Measurements from ENCODE around the gene CREB5.
A peak's percentile ranks its signal among the peaks of the same experiment; 100 is the strongest.
"Not testable (repeated sequence)": the region's sequence is repeated elsewhere in the genome, so short reads cannot be mapped to it uniquely, and the experiment has no call there.

Gene CREB5

DNA sequence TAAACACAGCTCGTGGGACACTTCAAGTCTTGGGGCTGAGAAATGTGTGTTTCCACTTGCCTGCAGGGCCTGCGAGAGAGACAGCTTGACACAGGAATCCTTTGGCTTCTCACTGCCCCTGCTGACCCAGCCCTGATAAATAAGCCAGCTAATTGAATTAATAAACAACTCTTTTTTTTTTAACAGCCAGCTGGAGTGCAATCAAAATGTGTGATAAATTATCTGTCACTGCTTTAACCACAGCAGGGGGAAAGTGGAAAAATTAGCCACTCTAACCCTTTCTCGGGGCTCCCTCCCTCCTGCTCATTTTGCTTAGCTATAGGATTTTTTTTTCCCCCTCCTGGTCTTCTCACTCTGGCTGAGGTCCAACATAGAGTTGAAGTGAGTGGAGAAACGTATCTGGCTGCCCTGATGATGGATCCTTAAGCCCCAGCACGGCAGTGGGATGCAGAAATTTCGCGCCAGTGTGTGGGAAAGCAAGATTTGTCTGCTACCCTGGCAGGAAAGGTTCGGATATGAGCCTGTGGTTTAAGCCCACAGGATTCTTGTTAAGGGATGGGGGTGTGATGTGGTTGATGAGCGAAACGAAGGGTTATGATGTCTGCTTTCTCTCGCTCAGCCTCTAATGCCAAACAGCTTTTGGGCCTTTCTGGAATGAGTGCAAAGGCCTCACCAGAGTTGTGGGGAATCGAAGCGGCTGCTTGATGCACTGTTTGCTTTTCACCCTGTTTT, 372.0 kb downstream of the CREB5 start:
- no peak for DNase-seq (ENCODE audit: low read depth)

DNA sequence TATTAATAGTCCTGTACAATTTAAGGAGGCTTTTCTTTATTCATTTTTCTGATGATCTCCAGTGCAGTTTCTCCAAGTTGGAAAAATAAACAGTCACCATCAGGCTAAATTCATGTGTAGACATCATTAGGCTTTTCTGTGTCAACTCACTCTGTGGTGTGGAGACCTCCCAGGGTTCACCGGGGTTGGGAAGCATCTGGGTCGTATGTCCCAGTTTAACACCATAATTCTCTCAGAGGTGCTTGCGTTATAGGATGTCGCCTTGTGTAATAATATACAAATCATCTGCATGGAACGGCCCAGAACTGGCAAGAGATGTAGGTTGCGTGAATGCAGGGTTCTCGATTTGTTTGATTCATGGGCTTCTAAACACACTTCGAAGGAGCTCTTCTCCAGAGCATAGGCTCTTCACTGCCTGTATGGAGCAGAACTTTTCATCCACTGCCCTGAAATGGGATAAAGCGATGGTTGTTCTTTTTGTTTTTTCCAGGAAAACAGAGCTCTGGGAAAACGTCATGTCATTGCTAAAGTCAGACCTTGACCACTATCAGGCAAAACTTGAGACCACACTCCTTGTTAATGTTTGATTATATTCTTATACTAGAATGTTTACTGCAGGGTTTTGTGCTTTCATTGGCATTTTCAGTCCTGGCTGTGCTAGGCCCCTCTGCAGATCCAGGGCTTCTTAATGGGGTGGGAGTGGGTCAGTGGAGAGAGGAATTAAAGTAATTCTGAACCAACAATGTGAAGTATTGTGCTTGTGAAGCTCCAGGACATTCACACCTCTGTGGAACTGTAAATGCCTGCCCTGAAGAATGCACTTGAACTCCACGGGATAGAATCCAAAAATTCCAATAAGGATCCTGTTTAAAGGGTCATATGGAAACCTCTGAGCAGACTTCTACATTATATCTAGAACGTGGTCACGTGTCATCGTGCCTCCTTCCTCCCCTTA, 373.0 kb downstream of the CREB5 start:
- no peak for DNase-seq (ENCODE audit: low read depth)

DNA sequence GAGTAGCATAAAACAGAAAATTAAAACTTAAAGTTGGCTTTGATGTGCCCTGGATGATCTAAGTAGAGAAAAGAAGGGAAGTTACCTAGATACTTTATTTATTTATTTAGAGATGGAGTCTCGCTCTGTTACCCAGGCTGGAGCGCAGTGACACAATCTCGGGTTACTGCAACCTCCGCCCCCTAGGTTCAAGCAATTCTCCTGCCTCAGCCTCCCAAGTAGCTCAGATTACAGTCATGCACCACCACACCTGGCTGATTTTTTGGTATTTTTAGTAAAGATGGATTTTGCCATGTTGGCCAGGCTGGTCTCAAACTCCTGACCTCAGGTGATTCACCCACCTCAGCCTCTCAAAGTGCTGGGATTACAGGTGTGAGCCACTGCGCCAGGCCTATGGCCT, 373.8 kb downstream of the CREB5 start:
- DNase-seq (ENCODE audit: low read depth), result not testable (repeated sequence)

GRCh38 chr7:28787106-28787505, 374.8 kb downstream of the CREB5 start:
- no peak for DNase-seq (ENCODE audit: low read depth)

DNA sequence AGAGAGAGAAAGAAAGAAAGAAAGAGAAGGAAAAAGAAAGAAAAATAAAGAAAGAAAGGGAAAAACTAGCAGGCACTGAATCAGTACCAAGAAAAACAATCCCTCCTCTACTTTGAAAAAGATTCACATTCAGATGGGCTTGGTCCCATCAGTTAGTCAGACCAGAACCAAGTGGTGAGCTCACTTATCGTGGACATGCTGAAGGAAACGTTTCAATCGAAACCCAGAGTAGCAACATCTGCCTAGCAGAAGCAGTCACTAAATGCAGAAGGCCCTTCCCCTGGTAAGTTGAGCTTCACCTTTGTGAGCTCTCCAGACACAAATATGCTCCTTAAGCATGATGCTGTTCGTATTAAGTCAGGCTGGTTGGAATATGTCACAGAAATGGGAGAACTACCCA, 378.1 kb downstream of the CREB5 start:
- DNase-seq (ENCODE audit: low read depth), result no peak

- DNase-seq (ENCODE audit: low read depth), result no peak
Measured at GRCh38 chr7:28792858-28793257, 380.5 kb downstream of the CREB5 start.

GRCh38 chr7:28793381-28794085, 381.2 kb downstream of the CREB5 start:
- peak; percentile 3 for DNase-seq (ENCODE audit: low read depth)

- no peak for DNase-seq (ENCODE audit: low read depth)
Measured at GRCh38 chr7:28798274-28798673, 386.0 kb downstream of the CREB5 start.

GRCh38 chr7:28799619-28800018, 387.3 kb downstream of the CREB5 start:
- no peak for DNase-seq (ENCODE audit: low read depth)

DNA sequence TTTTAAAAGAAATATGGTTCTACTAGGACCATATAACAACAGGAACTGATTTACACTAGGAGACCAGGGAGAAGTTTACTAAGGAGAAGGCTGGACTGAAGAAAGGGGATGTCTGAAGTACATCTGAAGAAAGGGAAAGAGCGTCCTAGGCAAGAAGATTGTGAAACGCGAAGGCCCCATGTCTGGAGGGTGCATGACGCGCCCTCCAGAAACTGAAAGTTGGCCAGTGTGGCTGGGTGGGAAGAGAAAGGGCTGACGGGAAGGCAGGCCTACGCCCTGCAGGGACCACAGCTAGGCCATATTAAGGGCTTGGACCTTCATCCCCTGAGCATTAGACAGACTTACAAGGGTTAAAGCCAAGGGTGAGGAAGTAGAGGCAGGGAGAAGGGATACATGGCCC, 387.8 kb downstream of the CREB5 start:
- no peak for DNase-seq (ENCODE audit: low read depth)

GRCh38 chr7:28802450-28802849, 390.1 kb downstream of the CREB5 start:
- no peak for DNase-seq (ENCODE audit: low read depth)

GRCh38 chr7:28804157-28804556, 391.8 kb downstream of the CREB5 start:
- no peak for DNase-seq (ENCODE audit: low read depth)

GRCh38 chr7:28804990-28805389, 392.7 kb downstream of the CREB5 start:
- DNase-seq (ENCODE audit: low read depth), result no peak

- no peak for DNase-seq (ENCODE audit: low read depth)
Measured at GRCh38 chr7:28806841-28807240, 394.5 kb downstream of the CREB5 start.

GRCh38 chr7:28807396-28807994, 395.2 kb downstream of the CREB5 start:
- no peak for DNase-seq (ENCODE audit: low read depth)

GRCh38 chr7:28808796-28809533, 396.6 kb downstream of the CREB5 start:
- DNase-seq (ENCODE audit: low read depth), result peak; percentile 6

DNA sequence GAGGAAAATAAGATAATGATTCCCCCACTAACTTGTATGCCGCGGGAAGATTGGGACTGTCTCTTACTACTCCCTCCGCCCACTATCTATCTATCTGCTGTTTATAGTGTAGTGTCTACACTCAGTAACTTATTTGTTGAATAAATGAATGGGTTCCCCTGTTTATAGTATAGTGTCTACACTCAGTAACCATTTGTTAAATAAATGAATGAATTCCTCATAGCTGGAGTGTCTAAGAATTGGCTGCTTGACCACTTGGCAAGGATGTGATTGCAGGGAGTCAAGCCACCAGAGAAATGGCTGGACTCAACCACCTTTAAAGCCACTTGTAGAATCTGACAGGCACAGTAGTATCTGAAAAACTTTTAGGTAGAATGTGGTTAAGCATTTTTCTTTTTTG, 398.7 kb downstream of the CREB5 start:
- no peak for DNase-seq (ENCODE audit: low read depth)

- DNase-seq (ENCODE audit: low read depth), result peak; percentile 24
Measured at GRCh38 chr7:28811701-28812430, 399.5 kb downstream of the CREB5 start.

GRCh38 chr7:28812616-28813015, 400.3 kb downstream of the CREB5 start:
- no peak for DNase-seq (ENCODE audit: low read depth)

GRCh38 chr7:28813243-28813962, 401.1 kb downstream of the CREB5 start:
- peak; percentile 13 for DNase-seq (ENCODE audit: low read depth)

Data from fibroblast of gingiva (primary cell).